AG09319 (cell line): Measurements from ENCODE around the gene PDF.
"Not testable (repeated sequence)": the region's sequence is repeated elsewhere in the genome, so short reads cannot be mapped to it uniquely, and the experiment has no call there.

Experiments
- DNase-seq: peaks from one replicate; pipeline ENCODE4 v3.0.0-alpha.2; 2010; ENCODE audit warnings: low read depth; ENCODE audit errors: extremely low read depth
- TF ChIP-seq, protein P1 (sequence below): IDR thresholded peaks from 2 replicates; pipeline ENCODE4 v1.5.1; 2011; ENCODE audit warnings: low read depth, mild to moderate bottlenecking, inconsistent platforms, low read length, moderate library complexity

PDF gene

DNA sequence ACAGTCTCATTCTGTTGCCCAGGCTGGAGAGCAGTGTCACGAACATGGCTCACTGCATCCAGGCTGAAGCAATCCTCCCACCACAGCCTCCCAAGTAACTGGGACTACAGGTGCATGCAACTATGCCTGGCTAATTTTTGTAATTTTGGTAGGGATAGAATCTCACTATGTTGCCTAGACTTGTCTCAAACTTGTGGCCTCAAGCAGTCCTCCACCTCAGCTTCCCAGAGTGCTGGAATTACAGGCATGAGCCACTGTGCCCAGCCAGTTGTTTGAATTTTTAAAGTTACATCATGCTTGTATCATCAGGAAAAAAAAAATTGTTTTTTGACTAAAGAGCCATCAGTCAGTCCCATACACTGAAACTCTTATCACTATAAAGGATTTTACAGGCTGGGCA is 36.3 kb downstream of the PDF start:
- no peak for DNase-seq
- TF ChIP-seq, protein P1, sequence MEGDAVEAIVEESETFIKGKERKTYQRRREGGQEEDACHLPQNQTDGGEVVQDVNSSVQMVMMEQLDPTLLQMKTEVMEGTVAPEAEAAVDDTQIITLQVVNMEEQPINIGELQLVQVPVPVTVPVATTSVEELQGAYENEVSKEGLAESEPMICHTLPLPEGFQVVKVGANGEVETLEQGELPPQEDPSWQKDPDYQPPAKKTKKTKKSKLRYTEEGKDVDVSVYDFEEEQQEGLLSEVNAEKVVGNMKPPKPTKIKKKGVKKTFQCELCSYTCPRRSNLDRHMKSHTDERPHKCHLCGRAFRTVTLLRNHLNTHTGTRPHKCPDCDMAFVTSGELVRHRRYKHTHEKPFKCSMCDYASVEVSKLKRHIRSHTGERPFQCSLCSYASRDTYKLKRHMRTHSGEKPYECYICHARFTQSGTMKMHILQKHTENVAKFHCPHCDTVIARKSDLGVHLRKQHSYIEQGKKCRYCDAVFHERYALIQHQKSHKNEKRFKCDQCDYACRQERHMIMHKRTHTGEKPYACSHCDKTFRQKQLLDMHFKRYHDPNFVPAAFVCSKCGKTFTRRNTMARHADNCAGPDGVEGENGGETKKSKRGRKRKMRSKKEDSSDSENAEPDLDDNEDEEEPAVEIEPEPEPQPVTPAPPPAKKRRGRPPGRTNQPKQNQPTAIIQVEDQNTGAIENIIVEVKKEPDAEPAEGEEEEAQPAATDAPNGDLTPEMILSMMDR = no peak

DNA sequence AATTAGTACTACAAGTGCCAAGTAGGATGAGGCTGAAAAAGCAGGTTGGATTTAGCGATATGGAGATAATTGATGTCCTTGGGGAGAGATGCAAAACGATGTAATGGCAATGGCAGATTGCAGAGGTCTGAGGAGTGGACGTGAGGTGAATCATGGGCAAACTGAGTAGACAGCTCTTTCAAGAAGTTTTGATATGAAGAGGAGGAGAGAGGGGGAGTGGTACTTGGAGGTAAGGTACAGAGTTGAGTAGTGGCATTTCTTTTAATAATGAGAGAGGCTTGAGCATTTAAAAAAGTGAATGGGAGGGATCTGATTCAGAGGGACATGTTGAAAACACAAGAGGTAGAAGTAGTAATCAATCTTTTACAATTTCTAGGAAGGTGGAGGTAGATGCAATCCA is 37.0 kb downstream of the PDF start:
- TF ChIP-seq, protein P1 = no peak
- no peak for DNase-seq

DNA sequence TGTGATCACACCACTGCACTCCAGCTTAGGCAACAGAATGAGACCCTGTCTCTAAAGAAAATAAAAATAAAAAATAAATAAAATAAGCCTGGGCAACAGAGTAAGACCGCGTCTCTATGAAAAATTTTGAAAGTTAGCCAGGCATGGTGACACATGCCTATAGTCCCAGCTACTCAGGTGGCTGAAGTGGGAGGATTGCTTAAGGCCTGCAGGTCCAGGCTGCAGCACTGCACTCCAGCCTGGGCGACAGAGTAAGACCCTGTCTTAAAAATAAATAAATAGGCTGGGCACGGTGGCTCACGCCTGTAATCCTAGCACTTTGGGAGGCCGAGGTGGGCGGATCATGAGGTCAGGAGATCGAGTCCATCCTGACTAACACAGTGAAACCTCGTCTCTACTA is 38.7 kb downstream of the PDF start:
- not testable (repeated sequence) for DNase-seq

DNA sequence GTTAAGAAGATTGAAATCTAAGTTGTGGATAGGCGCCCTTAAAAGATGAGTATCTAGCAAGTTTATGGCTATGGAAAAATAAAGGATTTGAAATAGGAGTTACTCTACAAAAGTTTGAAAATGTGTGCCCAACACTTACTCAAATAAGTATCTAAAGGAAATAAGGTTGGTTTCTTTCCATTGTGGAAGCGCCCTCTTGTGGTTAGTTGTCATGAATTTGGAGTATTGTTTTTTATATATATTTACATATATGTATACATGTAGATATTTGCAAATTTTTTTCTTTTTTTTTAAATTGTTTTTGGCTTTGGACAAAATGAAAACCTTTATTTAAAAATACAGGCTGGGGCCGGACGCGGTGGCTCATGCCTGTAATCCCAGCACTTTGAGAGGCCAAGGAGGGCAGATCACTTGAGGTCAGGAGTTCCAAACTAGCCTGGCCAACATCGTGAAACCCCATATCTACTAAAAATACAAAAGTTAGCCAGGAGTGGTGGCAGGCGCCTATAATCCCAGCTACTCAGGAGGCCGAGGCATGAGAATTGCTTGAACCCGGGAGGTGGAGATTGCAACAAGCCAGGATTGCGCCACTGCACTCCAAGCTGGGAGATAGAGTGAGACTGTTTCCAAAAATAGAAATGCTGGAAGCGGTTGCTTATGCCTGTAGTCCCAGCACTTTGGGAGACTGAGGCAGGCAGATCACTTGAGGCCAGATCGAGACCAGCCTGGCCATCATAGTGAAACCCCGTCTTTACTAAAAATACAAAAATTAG is 43.3 kb downstream of the PDF start:
- DNase-seq = peak; percentile 35
- TF ChIP-seq, protein P1 = peak; percentile 39

DNA sequence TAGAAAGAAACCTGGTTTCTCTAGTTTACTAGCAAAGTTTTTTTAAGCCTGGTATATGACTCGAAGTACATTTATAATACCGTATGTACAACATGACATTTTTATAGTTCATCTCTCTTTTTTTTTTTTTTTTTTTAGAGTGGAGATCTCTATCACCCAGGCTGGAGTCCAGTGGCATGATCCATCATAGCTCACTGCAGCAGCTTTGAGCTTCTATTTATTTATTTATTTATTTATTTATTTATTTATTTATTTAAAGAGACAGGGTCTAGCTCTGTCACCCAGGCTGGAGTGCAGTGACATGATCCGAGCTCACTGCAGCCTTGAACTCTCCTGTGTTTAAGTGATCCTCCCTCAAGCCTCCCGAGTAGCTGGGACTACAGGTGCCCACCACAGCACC is 45.1 kb downstream of the PDF start:
- no peak for DNase-seq
- TF ChIP-seq, protein P1 = no peak

DNA sequence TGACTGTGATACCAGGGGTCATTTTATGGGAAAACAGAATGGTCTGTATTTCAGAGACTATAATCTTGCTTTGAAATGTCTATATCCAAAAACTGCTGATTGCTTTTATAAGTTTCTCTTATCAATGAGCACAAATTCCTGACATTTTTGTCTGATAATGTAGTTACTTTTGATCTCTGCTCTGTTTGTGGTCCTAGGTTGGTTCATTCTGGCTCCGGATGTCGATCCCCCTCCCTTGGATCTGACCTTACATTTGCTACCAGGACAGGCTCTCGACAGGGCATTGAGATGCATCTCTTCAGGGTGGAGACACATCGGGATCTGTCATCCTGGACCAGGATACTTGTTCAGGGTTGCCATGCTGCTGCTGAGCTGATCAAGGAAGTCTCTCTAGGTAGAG is 46.5 kb downstream of the PDF start:
- DNase-seq = no peak
- TF ChIP-seq, protein P1 = no peak

DNA sequence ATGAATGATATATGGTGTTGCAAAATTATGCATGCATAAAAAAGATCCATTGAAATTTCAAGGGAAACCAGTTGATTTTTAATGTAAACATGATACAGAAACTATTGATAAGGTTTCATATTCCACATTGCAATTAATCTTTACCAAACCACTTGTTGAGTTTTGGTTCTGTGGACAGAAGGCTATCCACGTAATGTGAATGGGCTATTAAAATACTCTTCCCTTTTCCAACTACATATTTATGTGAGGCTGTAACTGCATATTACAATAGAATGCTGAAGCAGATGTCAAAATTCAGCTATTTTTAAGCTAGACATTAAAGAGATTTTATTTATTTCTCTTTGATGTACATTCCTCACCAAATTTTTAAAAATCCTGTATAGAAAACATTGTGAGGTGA is 53.0 kb downstream of the PDF start:
- TF ChIP-seq, protein P1 = no peak
- DNase-seq = no peak
